GM23338 (cell line): ENCODE results near the gene DKK2. TPM values are rescaled to one million over a fixed set of nuclear protein-coding genes. Genes with fewer than 3 reads are reported as not detected.

Experiments used
- CREB1 ChIP-seq: fragments of 250-450 bp; sonication (Bioruptor Pico); IDR thresholded peaks from 2 replicates; pipeline ENCODE4 v1.5.0; 2020; ENCODE audit warnings: low read depth, mild to moderate bottlenecking, moderate library complexity
- EZH2 ChIP-seq: fragments of 200-600 bp; sonication (generic); IDR thresholded peaks from one replicate; pipeline ENCODE4 v1.8.0; 2017; ENCODE audit warnings: antibody characterized with exemption, mild to moderate bottlenecking, low read depth; ENCODE audit not compliant: unreplicated experiment
- EZH2phosphoT487 ChIP-seq: fragments of 200-600 bp; sonication (generic); IDR thresholded peaks from one replicate; pipeline ENCODE4 v1.8.1; 2018; ENCODE audit warnings: antibody characterized with exemption; ENCODE audit not compliant: unreplicated experiment
- POLR2AphosphoS5 ChIP-seq: IDR thresholded peaks from 2 replicates; pipeline ENCODE4 v1.6.1; 2016; ENCODE audit warnings: antibody characterized with exemption, low read depth
- STAT1 ChIP-seq: IDR thresholded peaks from one replicate; pipeline ENCODE4 v1.6.1; 2016; ENCODE audit warnings: antibody characterized with exemption; ENCODE audit not compliant: unreplicated experiment
- ZNF114 ChIP-seq: fragments of 250-450 bp; sonication (Bioruptor Pico); IDR thresholded peaks from 2 replicates; pipeline ENCODE4 v1.5.0; 2020; ENCODE audit warnings: mild to moderate bottlenecking, moderate library complexity
- polyA plus RNA-seq: library from polyadenylated mRNA; unstranded; fragments of >200 nt; fragmentation: Nextera tagmentation; extraction: Ambion mirVana; gene quantifications from 2 replicates; pipeline ENCODE4 v1.2.1, GENCODE V29; 2016
- total RNA-seq: library from RNA; depleted of rRNA; stranded (reverse); fragments of >200 nt; shearing (Covaris generic); gene quantifications from 2 replicates; pipeline ENCODE4 v1.2.3, GENCODE V29; 2014
- TF ChIP-seq, protein P1 (sequence below): fragments of 250-450 bp; sonication (Bioruptor Pico); IDR thresholded peaks from 2 replicates; pipeline ENCODE4 v1.5.0; 2020; ENCODE audit warnings: mild to moderate bottlenecking, moderate library complexity
- TF ChIP-seq, protein P2 (sequence below): IDR thresholded peaks from one replicate; pipeline ENCODE4 v1.6.1; 2018; ENCODE audit warnings: antibody characterized with exemption; ENCODE audit not compliant: unreplicated experiment

DKK2 gene
- total and polyA plus RNA-seq, 2 experiments from 2014 or later = 0.05 TPM; not detected in 1

DNA sequence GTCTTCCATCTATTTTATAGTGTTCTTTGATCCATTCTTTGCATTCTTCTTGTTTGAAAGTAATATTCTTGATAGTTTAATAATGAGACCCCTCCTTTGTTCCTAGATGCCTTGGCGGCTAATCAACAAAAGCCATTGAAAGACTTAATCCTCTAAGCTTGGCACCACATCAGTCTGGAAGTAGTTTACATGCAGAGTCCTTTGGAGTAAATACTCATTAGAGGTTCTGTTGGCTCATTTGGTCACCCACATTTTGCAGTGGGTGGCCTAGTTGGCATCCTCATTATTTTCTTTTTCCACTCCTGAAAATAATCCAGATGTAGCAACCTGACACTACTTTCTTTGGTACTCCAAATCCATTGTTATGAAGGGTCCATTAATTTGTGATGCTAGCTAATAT, 64.5 kb downstream of the DKK2 start (continued):
- TF ChIP-seq, protein P1, sequence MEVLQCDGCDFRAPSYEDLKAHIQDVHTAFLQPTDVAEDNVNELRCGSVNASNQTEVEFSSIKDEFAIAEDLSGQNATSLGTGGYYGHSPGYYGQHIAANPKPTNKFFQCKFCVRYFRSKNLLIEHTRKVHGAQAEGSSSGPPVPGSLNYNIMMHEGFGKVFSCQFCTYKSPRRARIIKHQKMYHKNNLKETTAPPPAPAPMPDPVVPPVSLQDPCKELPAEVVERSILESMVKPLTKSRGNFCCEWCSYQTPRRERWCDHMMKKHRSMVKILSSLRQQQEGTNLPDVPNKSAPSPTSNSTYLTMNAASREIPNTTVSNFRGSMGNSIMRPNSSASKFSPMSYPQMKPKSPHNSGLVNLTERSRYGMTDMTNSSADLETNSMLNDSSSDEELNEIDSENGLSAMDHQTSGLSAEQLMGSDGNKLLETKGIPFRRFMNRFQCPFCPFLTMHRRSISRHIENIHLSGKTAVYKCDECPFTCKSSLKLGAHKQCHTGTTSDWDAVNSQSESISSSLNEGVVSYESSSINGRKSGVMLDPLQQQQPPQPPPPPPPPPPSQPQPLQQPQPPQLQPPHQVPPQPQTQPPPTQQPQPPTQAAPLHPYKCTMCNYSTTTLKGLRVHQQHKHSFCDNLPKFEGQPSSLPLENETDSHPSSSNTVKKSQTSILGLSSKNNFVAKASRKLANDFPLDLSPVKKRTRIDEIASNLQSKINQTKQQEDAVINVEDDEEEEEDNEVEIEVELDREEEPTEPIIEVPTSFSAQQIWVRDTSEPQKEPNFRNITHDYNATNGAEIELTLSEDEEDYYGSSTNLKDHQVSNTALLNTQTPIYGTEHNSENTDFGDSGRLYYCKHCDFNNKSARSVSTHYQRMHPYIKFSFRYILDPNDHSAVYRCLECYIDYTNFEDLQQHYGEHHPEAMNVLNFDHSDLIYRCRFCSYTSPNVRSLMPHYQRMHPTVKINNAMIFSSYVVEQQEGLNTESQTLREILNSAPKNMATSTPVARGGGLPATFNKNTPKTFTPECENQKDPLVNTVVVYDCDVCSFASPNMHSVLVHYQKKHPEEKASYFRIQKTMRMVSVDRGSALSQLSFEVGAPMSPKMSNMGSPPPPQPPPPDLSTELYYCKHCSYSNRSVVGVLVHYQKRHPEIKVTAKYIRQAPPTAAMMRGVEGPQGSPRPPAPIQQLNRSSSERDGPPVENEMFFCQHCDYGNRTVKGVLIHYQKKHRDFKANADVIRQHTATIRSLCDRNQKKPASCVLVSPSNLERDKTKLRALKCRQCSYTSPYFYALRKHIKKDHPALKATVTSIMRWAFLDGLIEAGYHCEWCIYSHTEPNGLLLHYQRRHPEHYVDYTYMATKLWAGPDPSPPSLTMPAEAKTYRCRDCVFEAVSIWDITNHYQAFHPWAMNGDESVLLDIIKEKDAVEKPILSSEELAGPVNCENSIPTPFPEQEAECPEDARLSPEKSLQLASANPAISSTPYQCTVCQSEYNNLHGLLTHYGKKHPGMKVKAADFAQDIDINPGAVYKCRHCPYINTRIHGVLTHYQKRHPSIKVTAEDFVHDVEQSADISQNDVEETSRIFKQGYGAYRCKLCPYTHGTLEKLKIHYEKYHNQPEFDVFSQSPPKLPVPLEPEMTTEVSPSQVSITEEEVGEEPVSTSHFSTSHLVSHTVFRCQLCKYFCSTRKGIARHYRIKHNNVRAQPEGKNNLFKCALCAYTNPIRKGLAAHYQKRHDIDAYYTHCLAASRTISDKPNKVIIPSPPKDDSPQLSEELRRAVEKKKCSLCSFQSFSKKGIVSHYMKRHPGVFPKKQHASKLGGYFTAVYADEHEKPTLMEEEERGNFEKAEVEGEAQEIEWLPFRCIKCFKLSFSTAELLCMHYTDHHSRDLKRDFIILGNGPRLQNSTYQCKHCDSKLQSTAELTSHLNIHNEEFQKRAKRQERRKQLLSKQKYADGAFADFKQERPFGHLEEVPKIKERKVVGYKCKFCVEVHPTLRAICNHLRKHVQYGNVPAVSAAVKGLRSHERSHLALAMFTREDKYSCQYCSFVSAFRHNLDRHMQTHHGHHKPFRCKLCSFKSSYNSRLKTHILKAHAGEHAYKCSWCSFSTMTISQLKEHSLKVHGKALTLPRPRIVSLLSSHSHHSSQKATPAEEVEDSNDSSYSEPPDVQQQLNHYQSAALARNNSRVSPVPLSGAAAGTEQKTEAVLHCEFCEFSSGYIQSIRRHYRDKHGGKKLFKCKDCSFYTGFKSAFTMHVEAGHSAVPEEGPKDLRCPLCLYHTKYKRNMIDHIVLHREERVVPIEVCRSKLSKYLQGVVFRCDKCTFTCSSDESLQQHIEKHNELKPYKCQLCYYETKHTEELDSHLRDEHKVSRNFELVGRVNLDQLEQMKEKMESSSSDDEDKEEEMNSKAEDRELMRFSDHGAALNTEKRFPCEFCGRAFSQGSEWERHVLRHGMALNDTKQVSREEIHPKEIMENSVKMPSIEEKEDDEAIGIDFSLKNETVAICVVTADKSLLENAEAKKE (CRISPR knock-in tag) = no peak
- TF ChIP-seq ZNF114 (CRISPR knock-in tag) = no peak
- TF ChIP-seq POLR2AphosphoS5 = no peak
- TF ChIP-seq EZH2 = no peak
- TF ChIP-seq STAT1 = no peak
- TF ChIP-seq EZH2phosphoT487 = no peak
- TF ChIP-seq CREB1 (CRISPR knock-in tag) = no peak
- TF ChIP-seq, protein P2, sequence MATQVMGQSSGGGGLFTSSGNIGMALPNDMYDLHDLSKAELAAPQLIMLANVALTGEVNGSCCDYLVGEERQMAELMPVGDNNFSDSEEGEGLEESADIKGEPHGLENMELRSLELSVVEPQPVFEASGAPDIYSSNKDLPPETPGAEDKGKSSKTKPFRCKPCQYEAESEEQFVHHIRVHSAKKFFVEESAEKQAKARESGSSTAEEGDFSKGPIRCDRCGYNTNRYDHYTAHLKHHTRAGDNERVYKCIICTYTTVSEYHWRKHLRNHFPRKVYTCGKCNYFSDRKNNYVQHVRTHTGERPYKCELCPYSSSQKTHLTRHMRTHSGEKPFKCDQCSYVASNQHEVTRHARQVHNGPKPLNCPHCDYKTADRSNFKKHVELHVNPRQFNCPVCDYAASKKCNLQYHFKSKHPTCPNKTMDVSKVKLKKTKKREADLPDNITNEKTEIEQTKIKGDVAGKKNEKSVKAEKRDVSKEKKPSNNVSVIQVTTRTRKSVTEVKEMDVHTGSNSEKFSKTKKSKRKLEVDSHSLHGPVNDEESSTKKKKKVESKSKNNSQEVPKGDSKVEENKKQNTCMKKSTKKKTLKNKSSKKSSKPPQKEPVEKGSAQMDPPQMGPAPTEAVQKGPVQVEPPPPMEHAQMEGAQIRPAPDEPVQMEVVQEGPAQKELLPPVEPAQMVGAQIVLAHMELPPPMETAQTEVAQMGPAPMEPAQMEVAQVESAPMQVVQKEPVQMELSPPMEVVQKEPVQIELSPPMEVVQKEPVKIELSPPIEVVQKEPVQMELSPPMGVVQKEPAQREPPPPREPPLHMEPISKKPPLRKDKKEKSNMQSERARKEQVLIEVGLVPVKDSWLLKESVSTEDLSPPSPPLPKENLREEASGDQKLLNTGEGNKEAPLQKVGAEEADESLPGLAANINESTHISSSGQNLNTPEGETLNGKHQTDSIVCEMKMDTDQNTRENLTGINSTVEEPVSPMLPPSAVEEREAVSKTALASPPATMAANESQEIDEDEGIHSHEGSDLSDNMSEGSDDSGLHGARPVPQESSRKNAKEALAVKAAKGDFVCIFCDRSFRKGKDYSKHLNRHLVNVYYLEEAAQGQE = no peak
